ENCODE results near the gene METTL21C. TPM values are rescaled to one million over a fixed set of nuclear protein-coding genes. Genes with fewer than 3 reads are reported as not detected.

The METTL21C gene
- total RNA-seq, 1 experiment from 2014 or later = not detected

GRCh38 chr13:102682727-102683126 lies 12.1 kb downstream of the METTL21C start:
- TF ChIP-seq CTCF (conservative IDR thresholded peaks at IDR 0.05; ENCODE audit: low read depth, low read length) (no peak), EZH2 (IDR thresholded peaks at IDR 0.05; ENCODE audit: low read length, unreplicated experiment) (no peak), EZH2phosphoT487 (IDR thresholded peaks at IDR 0.05; ENCODE audit: borderline replicate concordance, low read length) (no peak)
- no peaks in the 10 kb centered on the region for H3K9me2 ChIP-seq (replicated peaks; ENCODE audit: low read length)
- ChIA-PET CTCF (no interaction called here), POLR2A (ENCODE audit: unreplicated experiment) (no interaction called here)
- no peaks in the 10 kb centered on the region for H3K4me1 ChIP-seq (ENCODE audit: insufficient read depth, low read length)
- no peaks in the 10 kb centered on the region for H3K9me3 ChIP-seq (ENCODE audit: low read length)
- H3K36me3 ChIP-seq (ENCODE audit: low read depth, low read length) = no peaks in the 10 kb centered on the region
- no peaks in the 10 kb centered on the region for H3F3A ChIP-seq (ENCODE audit: low read length, unreplicated experiment)
- no peaks in the 10 kb centered on the region for H3K27me3 ChIP-seq (ENCODE audit: low read length)
- BruUV-seq (replicated peaks) = no TSS peak
- no peak overlapping the region for H3K4me3 ChIP-seq (ENCODE audit: low read length)
- H4K20me1 ChIP-seq (ENCODE audit: low read length) = no peaks in the 10 kb centered on the region
- H3K27ac ChIP-seq (ENCODE audit: low read length) = no peak overlapping the region
- intact Hi-C loops (cut with micrococcal nuclease) = no loop called here
- ATAC-seq = no peak
- no peak overlapping the region for H3K4me2 ChIP-seq (ENCODE audit: low read length)
- H2AFZ ChIP-seq (ENCODE audit: low read length) = no peak overlapping the region
- DNase-seq = no peak
- no peak overlapping the region for H3K9ac ChIP-seq (ENCODE audit: low read length)
- no peaks in the 10 kb centered on the region for H3K79me2 ChIP-seq (ENCODE audit: low read length)

GRCh38 chr13:102682211-102682610 lies 12.6 kb downstream of the METTL21C start:
- Histone ChIP-seq H3K4me2 (ENCODE audit: low read length) (no peak overlapping the region), H3K4me1 (ENCODE audit: insufficient read depth, low read length) (no peaks in the 10 kb centered on the region), H3K36me3 (ENCODE audit: low read depth, low read length) (no peaks in the 10 kb centered on the region), H3K79me2 (ENCODE audit: low read length) (no peaks in the 10 kb centered on the region), H3K9ac (ENCODE audit: low read length) (no peak overlapping the region), H4K20me1 (ENCODE audit: low read length) (no peaks in the 10 kb centered on the region), H3K9me3 (ENCODE audit: low read length) (no peaks in the 10 kb centered on the region), H3K4me3 (ENCODE audit: low read length) (no peak overlapping the region), H2AFZ (ENCODE audit: low read length) (no peak overlapping the region), H3K9me2 (replicated peaks; ENCODE audit: low read length) (no peaks in the 10 kb centered on the region), H3F3A (ENCODE audit: low read length, unreplicated experiment) (no peaks in the 10 kb centered on the region), H3K27ac (ENCODE audit: low read length) (no peak overlapping the region), H3K27me3 (ENCODE audit: low read length) (no peaks in the 10 kb centered on the region)
- POLR2A ChIA-PET (ENCODE audit: unreplicated experiment) = no interaction called here
- DNase-seq (no peak), ATAC-seq (no peak)
- TF ChIP-seq CTCF (conservative IDR thresholded peaks at IDR 0.05; ENCODE audit: low read depth, low read length) = no peak
- no peak for TF ChIP-seq EZH2phosphoT487 (IDR thresholded peaks at IDR 0.05; ENCODE audit: borderline replicate concordance, low read length)
- TF ChIP-seq EZH2 (IDR thresholded peaks at IDR 0.05; ENCODE audit: low read length, unreplicated experiment) = no peak
- BruUV-seq (replicated peaks) = no TSS peak
- intact Hi-C loops (cut with micrococcal nuclease) = no loop called here
- CTCF ChIA-PET = no interaction called here

- TF ChIP-seq EZH2 (IDR thresholded peaks at IDR 0.05; ENCODE audit: low read length, unreplicated experiment) (no peak), EZH2phosphoT487 (IDR thresholded peaks at IDR 0.05; ENCODE audit: borderline replicate concordance, low read length) (no peak), CTCF (conservative IDR thresholded peaks at IDR 0.05; ENCODE audit: low read depth, low read length) (no peak)
- CTCF ChIA-PET = no interaction called here
- Histone ChIP-seq H3F3A (ENCODE audit: low read length, unreplicated experiment) (no peaks in the 10 kb centered on the region), H3K36me3 (ENCODE audit: low read depth, low read length) (0 out of 2 replicates have a peak, but pooled peaks cover 4% of the 10 kb centered on the region), H4K20me1 (ENCODE audit: low read length) (no peaks in the 10 kb centered on the region), H3K79me2 (ENCODE audit: low read length) (no peaks in the 10 kb centered on the region), H2AFZ (ENCODE audit: low read length) (no peak overlapping the region), H3K9me3 (ENCODE audit: low read length) (no peaks in the 10 kb centered on the region), H3K27ac (ENCODE audit: low read length) (no peak overlapping the region), H3K4me3 (ENCODE audit: low read length) (no peak overlapping the region), H3K4me1 (ENCODE audit: insufficient read depth, low read length) (no peaks in the 10 kb centered on the region), H3K27me3 (ENCODE audit: low read length) (no peaks in the 10 kb centered on the region), H3K9ac (ENCODE audit: low read length) (no peak overlapping the region), H3K9me2 (replicated peaks; ENCODE audit: low read length) (no peaks in the 10 kb centered on the region), H3K4me2 (ENCODE audit: low read length) (no peak overlapping the region)
- BruUV-seq (replicated peaks) = no TSS peak
- intact Hi-C loops (cut with micrococcal nuclease) = no loop called here
- no peak for ATAC-seq
- DNase-seq = no peak
- POLR2A ChIA-PET (ENCODE audit: unreplicated experiment) = interaction anchor here (0.6 kb wide), 1 partner anchor 565 kb away, joined by 4 read pairs; no protein-coding TSS in a partner anchor
Measured at GRCh38 chr13:102680842-102681740, 13.8 kb downstream of the METTL21C start.

Measured in PC-3 (cell line).